G401.6 (cell line): ENCODE data around the gene SMIM5.
"Not testable (repeated sequence)": the region's sequence is repeated elsewhere in the genome, so short reads cannot be mapped to it uniquely, and the experiment has no call there.

ENCODE experiments used
- FAIRE-seq: peaks from 2 replicates; lab custom pipeline; 2012; peaks lifted over from hg19 to GRCh38; lab: Jason Lieb, UNC

SMIM5 gene

GRCh38 chr17:75632863-75633485 is at the start of gene SMIM5:
Gene SMIM5, plus strand, starts transcription at chr17:75633434. Its CDS starts 6,768 bp downstream, at chr17:75640202.
- FAIRE-seq = peak; percentile 49

- no peak for FAIRE-seq
These were observed 48.4 kb upstream of the SMIM5 start for GRCh38 chr17:75584849-75585175.

GRCh38 chr17:75587675-75588595 is 45.3 kb upstream of the SMIM5 start, which contains the start of gene MYO15B:
Gene MYO15B, plus strand, starts transcription at chr17:75587800. Its CDS starts 258 bp downstream, at chr17:75588058.
- no peak for FAIRE-seq

- FAIRE-seq = no peak
These were observed 44.6 kb upstream of the SMIM5 start for GRCh38 chr17:75588596-75589011.

- FAIRE-seq = no peak
These were observed 44.0 kb upstream of the SMIM5 start for GRCh38 chr17:75589012-75589918.

GRCh38 chr17:75589919-75590303 is 43.3 kb upstream of the SMIM5 start:
- no peak for FAIRE-seq

GRCh38 chr17:75590314-75590761 is 42.9 kb upstream of the SMIM5 start:
- no peak for FAIRE-seq

GRCh38 chr17:75590849-75591721 is 42.1 kb upstream of the SMIM5 start:
- no peak for FAIRE-seq

- no peak for FAIRE-seq
These were observed 41.4 kb upstream of the SMIM5 start for GRCh38 chr17:75591722-75592302.

- FAIRE-seq = no peak
These were observed 40.8 kb upstream of the SMIM5 start for GRCh38 chr17:75592348-75593020.

- FAIRE-seq = not testable (repeated sequence)
These were observed 39.8 kb upstream of the SMIM5 start for GRCh38 chr17:75593430-75593829.

GRCh38 chr17:75594499-75595283 is 38.5 kb upstream of the SMIM5 start:
- FAIRE-seq = no peak

- no peak for FAIRE-seq
These were observed 37.8 kb upstream of the SMIM5 start for GRCh38 chr17:75595284-75595919.

GRCh38 chr17:75595920-75596313 is 37.3 kb upstream of the SMIM5 start:
- no peak for FAIRE-seq

GRCh38 chr17:75596320-75597087 is 36.7 kb upstream of the SMIM5 start:
- FAIRE-seq = no peak

- peak; percentile 36 for FAIRE-seq
These were observed 31.9 kb upstream of the SMIM5 start for GRCh38 chr17:75601057-75601987.

- FAIRE-seq = no peak
These were observed 30.6 kb upstream of the SMIM5 start for GRCh38 chr17:75602644-75603043.
